Keratinocyte (primary cell): ENCODE data around the gene TELO2. TPM values are rescaled to one million over a fixed set of nuclear protein-coding genes. Genes with fewer than 3 reads are reported as not detected.

Experiments
- DNase-seq: peaks from one replicate; pipeline ENCODE4 v3.0.0-alpha.2; 2011; ENCODE audit warnings: low read depth, missing footprints, low spot score
- FAIRE-seq: peaks from 2 replicates; lab custom pipeline; 2011; peaks lifted over from hg19 to GRCh38; lab: Jason Lieb, UNC
- H2AFZ ChIP-seq: 2 replicates; pipeline ENCODE4 v1.6.0; 2012; ENCODE audit warnings: low read length, control low read depth, inconsistent platforms; ENCODE audit not compliant: control insufficient read depth
- H3K27ac ChIP-seq: 2 replicates; pipeline ENCODE4 v1.5.1; 2011; ENCODE audit warnings: low read length; ENCODE audit not compliant: control insufficient read depth, insufficient read depth
- H3K27me3 ChIP-seq: 3 replicates; pipeline ENCODE4 v1.6.0; 2011; ENCODE audit warnings: low read length; ENCODE audit not compliant: control insufficient read depth, insufficient read depth; ENCODE audit errors: extremely low read depth
- H3K36me3 ChIP-seq, 2 experiments: 2 replicates in 1 of 2; 3 replicates in 1 of 2; pipeline ENCODE4 v1.5.1; 2011; ENCODE audit warnings: low read length in 2 of 2, mild to moderate bottlenecking in 1 of 2; ENCODE audit not compliant: control insufficient read depth in 2 of 2, insufficient read depth in 2 of 2; ENCODE audit errors: extremely low read depth in 1 of 2
- H3K4me1 ChIP-seq: 3 replicates; pipeline ENCODE4 v1.5.1; 2011; ENCODE audit warnings: low read length; ENCODE audit not compliant: control insufficient read depth, insufficient read depth; ENCODE audit errors: extremely low read depth
- H3K4me2 ChIP-seq: 3 replicates; pipeline ENCODE4 v1.6.0; 2011; ENCODE audit warnings: low read depth, low read length; ENCODE audit not compliant: control insufficient read depth, insufficient read depth; ENCODE audit errors: extremely low read depth
- H3K4me3 ChIP-seq, 3 experiments: fragments of 200-600 bp in 1 of 3; sonication (generic) in 1 of 3; 2 replicates in 2 of 3; 3 replicates in 1 of 3; pipeline ENCODE4 v1.5.1; 2011 to 2016; ENCODE audit warnings: low read length in 3 of 3, mild to moderate bottlenecking in 3 of 3, control low read depth in 2 of 3, inconsistent platforms in 1 of 3, low read depth in 1 of 3, mixed read lengths in 1 of 3, mixed run types in 1 of 3, moderate library complexity in 1 of 3; ENCODE audit not compliant: control insufficient read depth in 2 of 3, insufficient read depth in 2 of 3; ENCODE audit errors: extremely low read depth in 1 of 3
- H3K79me2 ChIP-seq: 2 replicates; pipeline ENCODE4 v1.6.0; 2012; ENCODE audit warnings: low read length; ENCODE audit not compliant: control insufficient read depth, insufficient read depth
- H3K9ac ChIP-seq: 3 replicates; pipeline ENCODE4 v1.6.0; 2011; ENCODE audit warnings: low read length; ENCODE audit not compliant: control insufficient read depth, insufficient read depth; ENCODE audit errors: extremely low read depth
- H3K9me1 ChIP-seq: 3 replicates; pipeline ENCODE4 v1.6.0; 2011; ENCODE audit warnings: low read length; ENCODE audit not compliant: control insufficient read depth, insufficient read depth; ENCODE audit errors: extremely low read depth
- H3K9me3 ChIP-seq: 2 replicates; pipeline ENCODE4 v1.5.1; 2012; ENCODE audit warnings: low read depth, low read length; ENCODE audit not compliant: control insufficient read depth
- H4K20me1 ChIP-seq: 3 replicates; pipeline ENCODE4 v1.6.0; 2011; ENCODE audit warnings: low read length; ENCODE audit not compliant: control insufficient read depth, insufficient read depth; ENCODE audit errors: extremely low read depth
- CTCF ChIP-seq, 3 experiments: IDR thresholded peaks in 1 of 3; conservative IDR thresholded peaks in 1 of 3; optimal IDR thresholded peaks in 1 of 3; 2 replicates in 2 of 3; 3 replicates in 1 of 3; pipeline versions ENCODE3 to v1.5.1; 2011; ENCODE audit warnings: low read length in 3 of 3, mild to moderate bottlenecking in 3 of 3, moderate library complexity in 2 of 3, control low read depth in 1 of 3, inconsistent platforms in 1 of 3; ENCODE audit not compliant: insufficient read depth in 2 of 3; ENCODE audit errors: extremely low read depth in 1 of 3
- EZH2 ChIP-seq: IDR thresholded peaks from one replicate; pipeline ENCODE4 v1.6.1; 2012; ENCODE audit warnings: inconsistent platforms, mild to moderate bottlenecking, low read length, moderate library complexity
- dilution Hi-C: fragments of 300-500 bp; cut with MboI; formaldehyde crosslinking; loops from one replicate; pipeline ENCODE4 v1.7.0; 2020; ENCODE audit warnings: low sequenced_read_pairs; ENCODE audit not compliant: extremely low pct_ligation_motif_present
- polyA plus RNA-seq, 5 experiments: library from polyadenylated mRNA; depleted of rRNA in 3 of 5; stranded (reverse) in 3 of 5; stranded (forward) in 1 of 5; unstranded in 1 of 5; fragments of >200 nt; gene quantifications; 1 replicate in 1 of 5; 2 replicates in 3 of 5; 3 replicates in 1 of 5; pipeline versions ENCODE4 v1.2.1 to v1.2.3, GENCODE V29; 2011 to 2012; ENCODE audit warnings: missing spikeins in 2 of 5, low read depth in 1 of 5, low replicate concordance in 1 of 5

The TELO2 gene
- polyA plus RNA-seq, 1 donor (not counting 4 experiments of a cell fraction or from before 2014, with no cell fraction given): 7.9 TPM

- H3K27ac ChIP-seq: no peak overlapping the region
- FAIRE-seq: no peak
- peaks cover 19% of the 10 kb centered on the region for H3K4me1 ChIP-seq
- H3K9me1 ChIP-seq: no peaks in the 10 kb centered on the region
- dilution Hi-C loops: no loop called here
- no peaks in the 10 kb centered on the region for H3K27me3 ChIP-seq
- H3K79me2 ChIP-seq: no peaks in the 10 kb centered on the region
- no peak overlapping the region for H3K9ac ChIP-seq
- peaks cover 0 to 9% of the 10 kb centered on the region in 2 experiments for H3K36me3 ChIP-seq
- H3K9me3 ChIP-seq: no peaks in the 10 kb centered on the region
- H2AFZ ChIP-seq: no peak overlapping the region
- H3K4me3 ChIP-seq: no peak overlapping the region
- DNase-seq: no peak
- TF ChIP-seq EZH2: no peak
- TF ChIP-seq CTCF (optimal IDR thresholded peaks at IDR 0.05 in 1 of 3, IDR thresholded peaks at IDR 0.05 in 1 of 3, conservative IDR thresholded peaks at IDR 0.05 in 1 of 3; ENCODE audit: extremely low read depth in 1 of 3, insufficient read depth in 2 of 3, low read length in 3 of 3): peak in 1 of 3 experiments; percentile 52
- H4K20me1 ChIP-seq: no peaks in the 10 kb centered on the region
- H3K4me2 ChIP-seq: no peak overlapping the region
Observed at GRCh38 chr16:1538804-1539520, 45.8 kb downstream of the TELO2 start.

GRCh38 chr16:1539720-1540555 lies 46.8 kb downstream of the TELO2 start:
- H3K27ac ChIP-seq: no peak overlapping the region
- H3K4me1 ChIP-seq: peaks cover 20% of the 10 kb centered on the region
- no peaks in the 10 kb centered on the region for H3K9me1 ChIP-seq
- H3K9ac ChIP-seq: no peak overlapping the region
- H3K79me2 ChIP-seq: no peaks in the 10 kb centered on the region
- H3K9me3 ChIP-seq: no peaks in the 10 kb centered on the region
- H2AFZ ChIP-seq: no peak overlapping the region
- H3K36me3 ChIP-seq: peaks cover 0 to 9% of the 10 kb centered on the region in 2 experiments
- no peak for DNase-seq
- H4K20me1 ChIP-seq: no peaks in the 10 kb centered on the region
- no peak overlapping the region for H3K4me2 ChIP-seq
- FAIRE-seq: no peak
- TF ChIP-seq CTCF (optimal IDR thresholded peaks at IDR 0.05 in 1 of 3, IDR thresholded peaks at IDR 0.05 in 1 of 3, conservative IDR thresholded peaks at IDR 0.05 in 1 of 3; ENCODE audit: extremely low read depth in 1 of 3, insufficient read depth in 2 of 3, low read length in 3 of 3): no peak
- no peak for TF ChIP-seq EZH2
- no peak overlapping the region for H3K4me3 ChIP-seq
- no peaks in the 10 kb centered on the region for H3K27me3 ChIP-seq
- dilution Hi-C loops: no loop called here
